SW480 (cell line): Measurements from ENCODE around the gene OTOP3.
A peak's percentile ranks its signal among the peaks of the same experiment; 100 is the strongest.
"Not testable (repeated sequence)": the region's sequence is repeated elsewhere in the genome, so short reads cannot be mapped to it uniquely, and the experiment has no call there.

Experiments
- DNase-seq: peaks from one replicate; pipeline ENCODE4 v3.0.0-alpha.2; 2016; ENCODE audit warnings: low spot score

OTOP3 gene, protein sequence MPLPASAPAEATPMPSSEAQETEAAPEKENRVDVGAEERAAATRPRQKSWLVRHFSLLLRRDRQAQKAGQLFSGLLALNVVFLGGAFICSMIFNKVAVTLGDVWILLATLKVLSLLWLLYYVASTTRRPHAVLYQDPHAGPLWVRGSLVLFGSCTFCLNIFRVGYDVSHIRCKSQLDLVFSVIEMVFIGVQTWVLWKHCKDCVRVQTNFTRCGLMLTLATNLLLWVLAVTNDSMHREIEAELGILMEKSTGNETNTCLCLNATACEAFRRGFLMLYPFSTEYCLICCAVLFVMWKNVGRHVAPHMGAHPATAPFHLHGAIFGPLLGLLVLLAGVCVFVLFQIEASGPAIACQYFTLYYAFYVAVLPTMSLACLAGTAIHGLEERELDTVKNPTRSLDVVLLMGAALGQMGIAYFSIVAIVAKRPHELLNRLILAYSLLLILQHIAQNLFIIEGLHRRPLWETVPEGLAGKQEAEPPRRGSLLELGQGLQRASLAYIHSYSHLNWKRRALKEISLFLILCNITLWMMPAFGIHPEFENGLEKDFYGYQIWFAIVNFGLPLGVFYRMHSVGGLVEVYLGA

DNA sequence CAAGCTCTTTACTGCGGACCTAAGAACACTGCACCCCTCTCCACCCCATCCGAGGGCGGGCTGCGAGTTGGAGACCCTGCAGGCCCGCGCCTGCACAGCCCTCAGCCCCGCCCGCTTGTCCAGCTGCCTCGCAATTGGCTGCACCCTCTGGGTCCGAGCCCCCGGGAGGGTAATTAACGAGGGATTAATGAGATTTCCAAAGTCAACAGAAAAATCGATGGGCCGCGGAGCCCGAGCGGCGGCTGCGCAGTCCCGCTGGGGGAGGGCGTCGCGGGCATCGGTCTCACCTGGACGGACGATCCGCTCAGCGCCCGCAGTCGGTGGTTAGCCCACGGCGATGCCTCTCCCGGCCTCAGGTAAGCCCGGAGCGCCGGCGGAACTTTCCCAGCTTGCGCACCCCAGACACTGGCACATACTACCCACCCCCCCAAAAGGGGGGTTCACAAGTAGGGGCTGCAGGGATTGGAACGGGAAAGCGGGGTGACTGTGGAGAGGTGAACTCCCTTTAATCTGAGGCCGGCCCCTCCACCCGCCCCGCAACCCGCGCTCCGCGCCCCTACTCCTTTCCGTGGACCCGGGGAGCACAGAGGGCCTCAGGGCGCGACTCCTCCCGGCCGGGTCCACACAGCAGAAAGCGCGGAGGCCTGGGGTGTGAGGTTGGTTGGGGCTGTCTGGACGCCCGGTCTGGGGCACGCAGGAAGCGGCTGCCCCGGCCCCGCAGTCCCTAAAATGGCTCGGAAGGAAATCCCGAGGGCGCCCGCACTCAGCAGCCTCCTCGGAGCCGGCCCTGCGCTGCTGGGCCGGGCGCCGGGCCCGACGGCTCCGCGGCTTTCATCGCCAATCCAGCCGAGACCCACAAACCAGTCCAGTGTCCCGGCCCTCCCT lies at the start of gene OTOP3:
OTOP3 (plus strand) TSS at position 314 of the 885 bp plus-strand sequence; CDS start at position 338, 24 bp downstream.
- no peak for DNase-seq

DNA sequence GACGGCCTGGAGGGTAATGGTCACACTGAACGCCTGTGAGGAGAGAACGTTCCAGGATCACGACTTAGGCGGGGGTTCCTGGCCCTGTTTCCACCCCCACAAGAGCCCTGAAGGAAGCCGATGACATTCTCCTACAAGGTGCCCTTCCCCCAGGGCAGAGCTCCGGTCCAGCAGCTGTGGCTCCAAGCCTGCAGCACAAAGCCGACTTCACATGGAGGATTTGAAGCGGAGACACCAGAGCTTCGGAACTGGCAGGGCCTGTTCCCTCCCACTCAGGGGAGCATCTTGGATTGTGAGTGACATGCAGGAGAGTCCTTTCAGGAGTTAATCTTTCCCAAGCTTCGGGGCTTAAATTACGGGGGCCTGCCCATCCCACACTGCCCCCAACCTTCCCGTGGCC lies 47.2 kb upstream of the OTOP3 start:
- DNase-seq = no peak

DNA sequence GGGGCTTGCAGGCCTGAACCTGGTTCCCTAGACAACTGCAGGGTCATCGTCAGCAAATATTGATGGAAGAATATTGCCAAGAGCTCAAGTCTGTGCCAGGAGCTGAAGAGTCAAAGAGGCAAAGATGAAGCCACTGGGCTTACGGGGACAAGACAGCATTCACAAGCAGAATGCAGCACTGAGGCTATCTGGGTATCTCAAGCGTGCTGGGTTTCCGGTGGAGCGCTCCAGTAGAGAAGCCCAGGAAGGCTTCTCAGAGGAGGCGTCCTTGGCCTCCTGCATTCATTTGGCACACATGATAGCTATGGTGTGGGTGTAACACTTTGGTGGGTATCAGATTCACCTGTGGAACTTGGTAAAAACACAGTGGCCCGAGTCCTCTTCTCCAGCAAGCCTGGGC lies 45.1 kb upstream of the OTOP3 start:
- DNase-seq = no peak

DNA sequence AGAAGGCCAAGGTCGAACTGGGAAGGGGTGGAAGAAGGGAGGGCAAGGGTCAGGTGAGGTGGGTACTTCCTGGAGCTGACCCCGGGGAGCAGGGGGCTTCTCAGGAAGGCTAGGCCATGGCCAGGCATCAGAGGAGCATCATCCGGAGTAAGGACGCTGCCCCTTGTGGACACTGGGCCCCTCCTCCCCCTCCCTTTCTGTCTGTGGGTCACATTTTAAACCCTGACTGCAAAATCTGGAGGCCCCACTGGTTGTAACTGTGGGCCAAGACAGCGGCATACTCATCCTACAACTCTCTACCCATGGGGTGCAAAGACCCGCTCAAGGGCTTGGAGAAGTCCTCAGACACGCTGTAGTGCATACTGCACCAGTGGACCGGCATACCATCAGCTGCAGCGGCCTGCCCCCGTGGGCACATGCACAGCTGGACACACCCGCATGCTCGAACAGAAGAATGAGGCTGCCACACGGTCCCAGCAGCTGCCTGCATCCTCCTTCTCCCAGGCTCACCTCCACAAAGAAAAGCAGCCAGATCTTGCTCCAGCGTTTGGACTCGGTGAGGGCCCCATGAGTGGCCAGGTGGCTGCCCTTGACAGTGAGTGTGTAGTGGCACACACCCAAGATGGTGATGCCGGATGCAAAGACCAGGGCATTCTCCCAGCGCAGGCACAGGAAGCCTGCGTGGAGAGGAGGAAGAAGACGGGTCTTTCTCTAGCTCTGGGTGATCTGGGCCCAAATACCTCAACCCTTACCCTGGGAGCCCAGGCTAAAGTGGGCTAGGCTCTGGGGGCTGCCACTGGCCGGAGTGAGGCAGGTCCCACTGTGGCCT lies 43.5 kb upstream of the OTOP3 start:
- DNase-seq = no peak

GRCh38 chr17:74892974-74893911 lies 42.5 kb upstream of the OTOP3 start, which contains the start of gene FADS6:
TSS of gene FADS6 (minus strand) at chr17:74893633. CDS start at chr17:74893595, 38 bp downstream.
- no peak for DNase-seq

DNA sequence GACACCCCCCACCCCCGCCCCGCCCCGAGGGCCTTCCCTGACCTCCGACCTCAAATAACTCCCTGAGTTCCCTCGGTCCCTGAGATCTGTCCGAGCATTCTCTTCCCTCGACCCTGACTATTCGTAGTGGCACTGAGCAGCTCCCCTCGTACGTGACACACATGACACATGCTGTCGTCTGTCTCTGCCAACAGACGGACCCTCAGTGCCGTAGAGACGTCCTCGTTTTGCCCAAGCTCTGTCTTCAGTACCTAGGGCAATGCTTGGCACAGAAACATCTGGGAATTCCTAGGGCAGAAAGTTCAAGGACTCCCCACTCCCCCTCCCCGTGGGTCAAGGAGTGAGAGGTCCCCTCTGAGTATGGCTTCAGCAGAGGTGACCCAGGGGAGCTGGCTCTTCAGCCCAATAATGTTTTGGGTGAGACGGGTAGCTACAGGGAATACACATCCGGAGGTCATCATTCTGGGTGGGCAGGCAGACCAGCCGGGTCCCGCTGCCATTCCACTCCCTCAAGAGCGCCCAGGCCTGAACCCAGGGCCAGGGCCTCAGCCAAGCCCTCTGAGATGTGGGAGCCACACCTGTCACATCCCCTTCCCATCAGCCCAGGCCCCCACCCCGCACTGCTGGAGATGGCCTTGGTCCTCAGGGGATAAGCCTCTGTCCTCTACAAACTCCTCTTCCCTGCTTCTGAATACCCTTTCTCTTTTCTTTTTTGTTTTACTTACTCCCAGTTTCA lies 41.6 kb upstream of the OTOP3 start:
- no peak for DNase-seq

DNA sequence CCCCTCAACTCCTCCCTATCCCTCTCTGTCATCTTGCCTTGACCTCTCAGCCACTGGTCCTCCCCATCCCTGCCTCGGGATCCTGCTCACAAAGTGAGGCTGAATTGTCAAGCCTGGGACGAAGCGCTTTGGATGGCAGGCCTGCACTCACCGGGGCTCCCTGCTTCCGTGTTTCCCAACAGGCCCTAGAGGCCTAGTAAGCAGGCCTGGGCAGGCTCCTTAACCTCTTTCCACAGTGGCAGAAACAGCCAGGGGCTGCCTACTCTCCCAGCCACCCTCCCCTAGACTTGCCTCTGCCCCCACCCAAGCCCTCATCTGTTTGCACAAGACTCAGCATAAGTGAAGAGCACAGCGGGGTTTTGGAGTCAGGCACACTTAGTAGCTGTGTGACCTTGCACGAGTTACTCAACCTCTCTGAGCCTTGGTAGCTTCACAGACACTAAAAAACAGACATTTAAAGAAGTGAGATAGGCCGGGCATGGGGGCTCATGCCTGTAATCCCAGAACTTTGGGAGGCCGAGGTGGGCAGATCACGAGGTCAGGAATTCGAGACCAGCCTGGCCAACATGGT lies 37.2 kb upstream of the OTOP3 start:
- DNase-seq = no peak

GRCh38 chr17:74900208-74900607 lies 35.5 kb upstream of the OTOP3 start:
- DNase-seq = no peak

- DNase-seq = no peak
These were observed 34.2 kb upstream of the OTOP3 start for GRCh38 chr17:74901353-74902135.

DNA sequence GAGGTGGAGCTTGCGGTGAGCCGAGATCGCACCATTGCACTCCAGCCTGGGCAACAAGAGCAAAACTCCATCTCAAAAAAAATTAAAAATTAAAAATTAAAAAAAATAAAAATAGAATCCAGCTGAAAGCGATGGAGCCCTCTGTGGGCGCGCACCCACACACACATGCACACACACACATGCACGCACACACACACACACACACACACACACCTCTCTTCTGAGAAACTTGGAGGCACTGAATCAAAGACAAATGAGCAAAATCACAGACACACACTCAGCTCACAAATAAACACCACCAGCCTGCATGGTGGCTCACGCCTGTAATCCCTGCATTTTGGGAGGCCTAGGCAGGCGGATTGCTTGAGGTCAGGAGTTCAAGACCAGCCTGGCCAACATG lies 32.7 kb upstream of the OTOP3 start:
- no peak for DNase-seq

GRCh38 chr17:74903671-74904070 lies 32.0 kb upstream of the OTOP3 start:
- DNase-seq = no peak

GRCh38 chr17:74904687-74905409 lies 30.9 kb upstream of the OTOP3 start:
- DNase-seq = no peak

GRCh38 chr17:74906214-74906793 lies 29.4 kb upstream of the OTOP3 start:
- peak; percentile 20 for DNase-seq

- no peak for DNase-seq
These were observed 28.7 kb upstream of the OTOP3 start for GRCh38 chr17:74907012-74907411.

GRCh38 chr17:74909097-74909496 lies 26.6 kb upstream of the OTOP3 start:
- not testable (repeated sequence) for DNase-seq

GRCh38 chr17:74911423-74911822 lies 24.3 kb upstream of the OTOP3 start:
- DNase-seq = not testable (repeated sequence)

DNA sequence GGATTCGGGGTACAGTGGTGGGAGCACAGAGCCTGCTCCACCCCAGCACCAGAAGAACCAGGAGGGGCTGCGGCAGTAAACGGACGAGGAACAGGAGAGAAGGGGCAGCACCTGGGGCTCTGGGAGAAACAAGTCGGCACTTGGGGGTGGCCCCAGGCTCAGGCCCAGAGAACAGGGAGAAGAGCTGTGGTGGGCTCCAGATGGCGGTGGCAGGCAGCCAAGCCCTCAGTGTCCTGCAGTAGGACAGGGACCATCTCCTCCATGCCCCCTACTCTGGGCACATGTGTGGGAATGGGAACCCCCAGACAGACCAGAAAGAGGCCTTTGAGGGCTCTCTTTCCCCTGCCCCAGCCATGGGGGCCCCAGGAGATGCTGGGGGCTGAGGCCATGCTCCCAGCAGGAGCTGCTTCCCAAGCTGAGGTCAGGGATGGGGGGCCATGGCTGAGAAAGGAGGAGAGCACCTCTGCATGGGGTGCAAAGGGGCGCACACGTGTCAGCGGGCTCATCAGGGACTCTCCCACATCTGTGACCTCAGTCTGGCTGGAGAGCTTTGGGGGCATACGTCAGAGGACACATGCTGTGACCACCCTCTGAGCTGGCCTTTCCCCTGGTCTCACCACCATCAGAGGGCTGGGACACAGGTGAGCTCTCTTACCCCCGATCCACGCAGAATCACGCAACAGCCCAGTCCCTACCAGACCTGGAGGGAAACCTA lies 19.4 kb upstream of the OTOP3 start:
- no peak for DNase-seq
